Suppressor macrophage (primary cell): ENCODE data around the gene ZIC2.
"Not testable (repeated sequence)": the region's sequence is repeated elsewhere in the genome, so short reads cannot be mapped to it uniquely, and the experiment has no call there.

ENCODE experiments used
- DNase-seq, 4 experiments: peaks; one replicate each; pipeline ENCODE4 v3.0.0-alpha.2; 2020 to 2022

The ZIC2 gene

DNA sequence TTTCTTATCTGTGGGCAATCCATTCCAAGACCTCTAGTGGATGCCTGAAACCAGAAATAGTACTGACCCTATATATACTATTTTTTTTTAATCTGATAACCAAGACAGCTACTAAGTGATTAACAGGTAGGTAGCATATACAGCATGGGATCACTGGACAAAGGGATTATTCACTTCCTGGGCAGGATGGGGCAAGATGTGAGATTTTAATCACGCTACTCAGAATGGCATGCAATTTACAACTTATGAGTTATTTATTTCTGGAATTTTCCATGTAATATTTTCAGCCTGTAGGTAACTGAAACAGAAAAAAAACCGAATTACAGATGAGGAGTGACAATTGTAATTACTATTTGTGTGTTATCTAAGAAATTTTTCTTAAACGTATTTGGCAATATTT lies 41.2 kb downstream of the ZIC2 start:
- no peak for DNase-seq

DNA sequence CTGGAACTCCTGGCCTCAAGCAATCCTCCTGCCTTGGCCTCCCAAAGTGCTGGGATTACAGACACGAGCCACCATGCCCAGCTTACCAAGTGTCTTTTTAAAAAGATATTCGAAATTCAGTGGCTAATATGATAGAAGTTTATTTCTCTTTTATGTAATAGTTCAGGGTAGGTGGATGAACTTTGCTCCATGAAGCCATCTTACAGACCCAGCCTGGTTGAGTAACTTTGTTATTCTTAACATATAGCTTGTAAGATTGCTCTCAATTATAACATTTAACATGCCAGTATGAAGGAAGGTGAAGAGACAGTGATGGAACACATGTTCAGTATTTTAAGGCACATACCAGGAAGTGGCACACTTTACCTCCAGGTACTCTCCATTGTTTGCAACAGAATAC lies 42.4 kb downstream of the ZIC2 start:
- DNase-seq: no peak

DNA sequence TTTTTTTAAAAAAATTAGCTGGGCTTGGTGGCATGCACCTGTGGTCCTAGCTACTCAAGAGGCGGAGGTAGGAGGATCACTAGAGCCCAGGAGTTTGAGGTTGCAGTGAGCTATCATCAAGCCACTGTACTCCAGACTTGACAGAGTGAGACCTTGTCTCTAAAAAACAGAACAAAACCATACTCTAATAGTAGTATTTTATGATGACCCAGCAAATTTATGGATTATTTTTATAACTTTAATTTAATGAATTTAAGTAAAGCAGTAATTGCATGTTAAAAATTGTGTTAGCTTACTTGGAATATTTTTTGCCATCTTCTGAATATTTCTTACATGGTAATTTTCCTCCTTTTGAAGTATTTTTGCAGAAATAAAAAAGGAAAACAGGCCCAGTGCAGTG lies 48.3 kb downstream of the ZIC2 start:
- DNase-seq: no peak

DNA sequence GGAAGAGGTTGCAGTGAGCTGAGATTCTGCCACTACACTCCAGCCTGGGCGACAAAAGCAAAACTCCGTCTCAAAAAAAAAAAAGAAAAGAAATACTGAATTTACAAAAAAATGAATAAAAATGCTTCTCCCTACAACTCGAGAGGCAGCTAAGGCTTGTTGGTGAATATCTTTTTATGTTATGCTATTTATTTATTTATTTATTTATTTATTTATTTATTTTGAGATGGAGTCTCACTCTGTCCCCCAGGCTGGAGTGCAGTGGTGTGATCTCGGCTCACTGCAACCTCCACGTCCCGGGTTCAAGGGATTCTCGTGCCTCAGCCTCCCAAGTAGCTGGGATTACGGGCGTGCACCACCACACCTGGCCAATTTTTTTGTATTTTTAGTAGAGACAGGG lies 51.1 kb downstream of the ZIC2 start:
- not testable (repeated sequence) for DNase-seq

DNA sequence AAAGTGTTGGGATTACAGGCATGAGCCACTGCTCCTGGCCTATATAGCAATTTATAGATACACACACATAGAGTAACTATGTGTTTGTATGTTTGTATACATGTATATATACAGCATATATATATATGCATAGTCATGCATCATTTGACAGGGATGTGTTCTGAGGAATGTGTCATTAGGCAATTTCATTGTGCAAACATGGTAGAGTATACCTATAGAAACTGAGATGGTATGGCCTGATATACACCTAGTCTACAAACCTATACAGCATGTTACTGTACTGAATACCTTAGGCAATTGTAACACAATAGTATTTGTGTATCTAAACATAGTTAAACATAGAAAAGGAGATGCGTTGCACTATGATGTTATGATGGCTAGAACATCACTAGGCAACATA lies 54.4 kb downstream of the ZIC2 start:
- DNase-seq: no peak
